ENCODE measurements around the gene PLCG1. TPM values are rescaled to one million over a fixed set of nuclear protein-coding genes. Genes with fewer than 3 reads are reported as not detected.

The PLCG1 gene
- total and polyA plus RNA-seq, 2 of the 8 experiments (the other 6 are each of a cell fraction or from before 2014, with no cell fraction given) = 103 to 154 TPM

- Histone ChIP-seq H2AK5ac (ENCODE audit: low read depth, low read length) (no peak overlapping the region), H4K20me1 (replicated peaks in 1 of 2; ENCODE audit: control insufficient read depth in 1 of 2, insufficient read depth in 2 of 2, low read length in 2 of 2) (peaks cover 29 to 52% of the 10 kb centered on the region in 2 experiments), H3K4me2 (ENCODE audit: insufficient read depth in 1 of 2, low read depth in 2 of 2, low read length in 2 of 2) (no peak overlapping the region), H2BK15ac (ENCODE audit: low read length) (no peak overlapping the region), H3K56ac (replicated peaks; ENCODE audit: insufficient read length, low read depth, low read length) (no peak overlapping the region), H2BK5ac (ENCODE audit: low read depth, low read length) (no peak overlapping the region), H3K23ac (ENCODE audit: insufficient read length) (no peak overlapping the region), H3K9ac (replicated peaks in 1 of 4; ENCODE audit: extremely low read depth in 1 of 4, low read depth in 3 of 4, low read length in 3 of 4) (no peak overlapping the region), H3K18ac (ENCODE audit: extremely low read depth, low read length) (no peak overlapping the region), H2BK12ac (ENCODE audit: low read depth, low read length) (no peak overlapping the region), H3K27ac (ENCODE audit: low read depth, low read length) (no peak overlapping the region), H4K8ac (ENCODE audit: extremely low read depth, insufficient read depth, low read length) (no peak overlapping the region), H3K23me2 (ENCODE audit: low read depth, low read length) (no peaks in the 10 kb centered on the region), H3K9me3 (ENCODE audit: insufficient read depth in 2 of 2, low read depth in 1 of 2, low read length in 1 of 2) (no peaks in the 10 kb centered on the region), H3K79me1 (ENCODE audit: low read depth, low read length) (peaks cover 52% of the 10 kb centered on the region), H3K4me3 (ENCODE audit: extremely low read depth in 1 of 4, insufficient read depth in 2 of 4, low read depth in 3 of 4, low read length in 4 of 4) (no peak overlapping the region), H4K91ac (replicated peaks; ENCODE audit: insufficient read length, low read length) (no peak overlapping the region), H3K14ac (ENCODE audit: insufficient read length) (no peak overlapping the region), H3K36me3 (ENCODE audit: control insufficient read depth in 2 of 4, insufficient read depth in 4 of 4, low read length in 3 of 4) (peaks cover 11 to 25% (median 19%) of the 10 kb centered on the region in 4 experiments; a peak in 6 of 8 replicates), H3K4ac (replicated peaks; ENCODE audit: insufficient read length, low read depth, low read length) (no peak overlapping the region), H4K5ac (ENCODE audit: insufficient read length, low read depth, low read length) (no peak overlapping the region), H2AFZ (ENCODE audit: low read length) (no peak overlapping the region), H3K27me3 (replicated peaks in 1 of 4; ENCODE audit: control insufficient read depth in 3 of 4, extremely low read depth in 1 of 4, insufficient read depth in 3 of 4, low read length in 3 of 4) (no peaks in the 10 kb centered on the region), H3K79me2 (ENCODE audit: control insufficient read depth in 1 of 2, insufficient read depth in 2 of 2, low read length in 2 of 2) (peaks cover 20 to 71% of the 10 kb centered on the region in 2 experiments), H3K4me1 (replicated peaks in 1 of 4; ENCODE audit: control insufficient read depth in 3 of 4, insufficient read depth in 4 of 4, low read length in 3 of 4) (peaks cover 0 to 11% (median 5%) of the 10 kb centered on the region in 4 experiments; a peak in 4 of 7 replicates), H2BK20ac (ENCODE audit: low read length) (no peak overlapping the region), H2BK120ac (replicated peaks; ENCODE audit: low read depth, low read length) (no peak overlapping the region)
- POLR2A ChIA-PET (ENCODE audit: partially characterized antibody) = interaction anchor here (1.2 to 2.7 kb wide), 5 partner anchors 11 to 22 kb away, joined by 4 to 13 read pairs (median 7); no protein-coding TSS in a partner anchor
- FAIRE-seq (no peak), DNase-seq (ENCODE audit: low read depth in 1 of 2, low spot score in 2 of 2) (no peak)
- CTCF ChIA-PET (ENCODE audit: partially characterized antibody) = interaction anchor here (1.2 to 5.9 kb wide), 11 partner anchors 8 to 253 kb away, joined by 3 to 47 read pairs (median 3); partner anchors contain the start of gene LPIN3
- 88% methylated on average over 6 of the region's 6 CpGs; no CpG with 5 or more reads in 1 of the 2 experiments for WGBS, 2 experiments (ENCODE audit: extremely low coverage in 1 of 2, insufficient coverage in 1 of 2, insufficient read length in 1 of 2, insufficient replicate concordance in 2 of 2, low coverage in 1 of 2, low lambda C conversion rate in 2 of 2, missing lambda C conversion rate in 1 of 2)
- TF ChIP-seq RXRA (IDR thresholded peaks at IDR 0.05; ENCODE audit: insufficient read depth, low read depth, low read length) (no peak), MAX (IDR thresholded peaks at IDR 0.05) (no peak), CREB1 (IDR thresholded peaks at IDR 0.05) (no peak), KDM5A (IDR thresholded peaks at IDR 0.05; ENCODE audit: low read length) (no peak), RAD21 (IDR thresholded peaks at IDR 0.05 in 1 of 2, conservative IDR thresholded peaks at IDR 0.05 in 1 of 2; ENCODE audit: low read depth in 2 of 2, low read length in 2 of 2) (no peak), NANOG (IDR thresholded peaks at IDR 0.05; ENCODE audit: insufficient read depth, low read depth, low read length, poor library complexity, severe bottlenecking) (no peak), NRF1 (IDR thresholded peaks at IDR 0.05; ENCODE audit: low read depth, low read length) (no peak), TAF1 (IDR thresholded peaks at IDR 0.05; ENCODE audit: low read depth, low read length) (no peak), SIN3A (conservative IDR thresholded peaks at IDR 0.05 in 1 of 2, IDR thresholded peaks at IDR 0.05 in 1 of 2; ENCODE audit: low read depth in 1 of 2, low read length in 2 of 2) (no peak), CBX5 (IDR thresholded peaks at IDR 0.05; ENCODE audit: low read depth, low read length) (no peak), POU5F1 (IDR thresholded peaks at IDR 0.05; ENCODE audit: low read depth, low read length) (no peak), TCF12 (IDR thresholded peaks at IDR 0.05; ENCODE audit: low read depth, low read length) (no peak), CHD1 (IDR thresholded peaks at IDR 0.05; ENCODE audit: low read depth, low read length) (no peak), SP1 (IDR thresholded peaks at IDR 0.05; ENCODE audit: low read depth, low read length) (no peak)
These were observed 20.8 kb downstream of the PLCG1 start for GRCh38 chr20:41158082-41158625.
